K562 (cell line): ENCODE measurements around the gene TMEM39B. TPM values are rescaled to one million over a fixed set of nuclear protein-coding genes. Genes with fewer than 3 reads are reported as not detected.
A peak's percentile ranks its signal among the peaks of the same experiment; 100 is the strongest.

Experiments
- BRD4 ChIP-seq: fragments of 200-600 bp; sonication (generic); IDR thresholded peaks from 2 replicates; pipeline ENCODE4 v1.6.1; 2017; ENCODE audit warnings: inconsistent platforms
- CEBPZ ChIP-seq: fragments of 150-350 bp; IDR thresholded peaks from 2 replicates; pipeline ENCODE4 v1.6.1; 2014; ENCODE audit warnings: low read depth, mild to moderate bottlenecking, low read length, borderline replicate concordance
- CHCHD3 ChIP-seq: fragments of 250-450 bp; sonication (Bioruptor Pico); IDR thresholded peaks from 2 replicates; pipeline ENCODE4 v2.1.2; 2022; ENCODE audit warnings: mild to moderate bottlenecking
- ELF1 ChIP-seq: fragments of 200-800 bp; sonication (Bioruptor generic); IDR thresholded peaks from 2 replicates; pipeline ENCODE4 v1.6.1; 2016; ENCODE audit warnings: missing genetic modification characterization, missing compliant biosample characterization
- ELF4 ChIP-seq: fragments of 450-650 bp; formaldehyde crosslinking; IDR thresholded peaks from 2 replicates; pipeline ENCODE4 v1.4.0; 2022; ENCODE audit warnings: missing genetic modification characterization
- EP400 ChIP-seq: fragments of 450-650 bp; IDR thresholded peaks from 2 replicates; pipeline ENCODE4 v1.6.1; 2017; ENCODE audit warnings: antibody characterized with exemption, mild to moderate bottlenecking, moderate library complexity
- HOMEZ ChIP-seq: fragments of 250-450 bp; sonication (Bioruptor Pico); IDR thresholded peaks from 2 replicates; pipeline ENCODE4 v1.4.0; 2020; ENCODE audit warnings: mild to moderate bottlenecking, moderate library complexity
- JUNB ChIP-seq: fragments of 450-650 bp; formaldehyde crosslinking; conservative IDR thresholded peaks from 2 replicates; pipeline ENCODE4 v1.4.0; 2020; ENCODE audit warnings: mild to moderate bottlenecking
- KHSRP ChIP-seq: fragments of 450-650 bp; IDR thresholded peaks from 2 replicates; pipeline ENCODE4 v1.6.1; 2017
- KLF1 ChIP-seq: fragments of 450-650 bp; IDR thresholded peaks from 2 replicates; pipeline ENCODE4 v1.6.1; 2016; ENCODE audit warnings: missing genetic modification characterization, missing compliant biosample characterization
- MTA1 ChIP-seq: fragments of 450-650 bp; IDR thresholded peaks from 2 replicates; pipeline ENCODE4 v1.6.1; 2017; ENCODE audit warnings: borderline replicate concordance
- NCOA4 ChIP-seq: fragments of 450-650 bp; IDR thresholded peaks from 2 replicates; pipeline ENCODE4 v1.6.1; 2018; ENCODE audit warnings: mild to moderate bottlenecking; ENCODE audit not compliant: partially characterized antibody
- PYGO2 ChIP-seq: fragments of 450-650 bp; IDR thresholded peaks from 2 replicates; pipeline ENCODE4 v1.6.1; 2016; ENCODE audit warnings: mild to moderate bottlenecking, missing genetic modification characterization, moderate library complexity, missing compliant biosample characterization
- RBM17 ChIP-seq: fragments of 200-400 bp; formaldehyde crosslinking; IDR thresholded peaks from 2 replicates; pipeline ENCODE4 v1.6.1; 2017; ENCODE audit warnings: low read depth, mild to moderate bottlenecking, low read length, borderline replicate concordance
- SMAD3 ChIP-seq: fragments of 450-650 bp; formaldehyde crosslinking; conservative IDR thresholded peaks from 2 replicates; pipeline ENCODE4 v1.4.0; 2020; ENCODE audit warnings: mild to moderate bottlenecking
- SRSF7 ChIP-seq: fragments of 200-400 bp; formaldehyde crosslinking; optimal IDR thresholded peaks from 2 replicates; pipeline ENCODE3; 2017; ENCODE audit warnings: mild to moderate bottlenecking, low read depth, low read length
- ZBTB34 ChIP-seq: fragments of 250-450 bp; sonication (Bioruptor Pico); IDR thresholded peaks from 2 replicates; pipeline ENCODE4 v1.8.0; 2021; ENCODE audit warnings: mild to moderate bottlenecking, moderate library complexity
- ZBTB9 ChIP-seq: fragments of 450-650 bp; formaldehyde crosslinking; IDR thresholded peaks from 2 replicates; pipeline ENCODE4 v1.4.0; 2020; ENCODE audit warnings: mild to moderate bottlenecking, moderate library complexity
- ZKSCAN1 ChIP-seq: fragments of 150-350 bp; IDR thresholded peaks from 2 replicates; pipeline ENCODE4 v1.6.1; 2016; ENCODE audit warnings: low read depth, low read length
- ZNF324 ChIP-seq: fragments of 250-450 bp; sonication (Bioruptor Pico); IDR thresholded peaks from 2 replicates; pipeline ENCODE4 v1.4.0; 2020; ENCODE audit warnings: mild to moderate bottlenecking
- ZNF830 ChIP-seq: fragments of 250-450 bp; sonication (Bioruptor Pico); IDR thresholded peaks from 2 replicates; pipeline ENCODE4 v1.5.0; 2021; ENCODE audit warnings: mild to moderate bottlenecking
- polyA plus RNA-seq, 8 experiments: library from polyadenylated mRNA; depleted of rRNA in 4 of 8; stranded (reverse) in 5 of 8; unstranded in 3 of 8; fragments of >200 nt; fragmentation: Nextera tagmentation in 2 of 8; fragmentation: Illumina TruSeq in 1 of 8; extraction: Ambion mirVana in 2 of 8; extraction: Trizol in 1 of 8; gene quantifications; 2 replicates each; pipeline versions ENCODE4 v1.2.1 to v1.2.3, GENCODE V29; 2011 to 2014; ENCODE audit warnings: inconsistent platforms in 1 of 8, missing spikeins in 1 of 8
- total RNA-seq, 7 experiments: library from RNA; depleted of rRNA in 6 of 7; stranded (reverse); fragments of >200 nt in 6 of 7; fragmentation: Illumina TruSeq in 2 of 7; extraction: Trizol in 2 of 7; gene quantifications; 2 replicates each; pipeline versions ENCODE4 v1.2.1 to v1.2.3, GENCODE V29; 2011 to 2021; ENCODE audit warnings: low replicate concordance in 1 of 7

Gene TMEM39B
- total and polyA plus RNA-seq, 9 of the 15 experiments (the other 6 are each of a cell fraction or from before 2014, with no cell fraction given), result 0.92 to 28.5 (median 9.7) TPM

GRCh38 chr1:32107742-32108661 lies 35.3 kb downstream of the TMEM39B start, which contains the start of gene KPNA6 (continued):
- TF ChIP-seq ZBTB9 (0 out of 2 replicates have a peak, but pooled peaks have one; percentile 63), EP400 (peak; percentile 81), RBM17 (no peak), CEBPZ (no peak), ELF4 (no peak), ZNF324 (CRISPR knock-in tag) (no peak), ZKSCAN1 (peak; percentile 84), ZBTB34 (CRISPR knock-in tag) (no peak), KLF1 (tag) (no peak), SRSF7 (no peak), MTA1 (peak; percentile 64; the same call in 1 of the 2 replicates), PYGO2 (tag) (no peak), ZNF830 (CRISPR knock-in tag) (0 out of 2 replicates have a peak, but pooled peaks have one; percentile 23), KHSRP (no peak), BRD4 (no peak), ELF1 (tag) (no peak), HOMEZ (no peak), SMAD3 (no peak), NCOA4 (no peak), JUNB (no peak), CHCHD3 (CRISPR knock-in tag) (no peak)
